GM20431 (cell line): ENCODE results near the gene CATSPER1.
"Not testable (repeated sequence)": the region's sequence is repeated elsewhere in the genome, so short reads cannot be mapped to it uniquely, and the experiment has no call there.

Experiments used
- in situ Hi-C: fragments of 300-500 bp; cut with MseI, MboI; formaldehyde crosslinking; loops from one replicate; pipeline ENCODE4 v1.15.0; 2020; ENCODE audit warnings: low sequenced_read_pairs; ENCODE audit not compliant: unreplicated experiment

CATSPER1 gene

GRCh38 chr11:66022401-66023185, 3.7 kb downstream of the CATSPER1 start:
- in situ Hi-C loops, result no loop called here

GRCh38 chr11:66020618-66021357, 5.5 kb downstream of the CATSPER1 start:
- in situ Hi-C loops, result no loop called here

- in situ Hi-C loops, result no loop called here
Observed at GRCh38 chr11:66020212-66020611, 6.1 kb downstream of the CATSPER1 start.

DNA sequence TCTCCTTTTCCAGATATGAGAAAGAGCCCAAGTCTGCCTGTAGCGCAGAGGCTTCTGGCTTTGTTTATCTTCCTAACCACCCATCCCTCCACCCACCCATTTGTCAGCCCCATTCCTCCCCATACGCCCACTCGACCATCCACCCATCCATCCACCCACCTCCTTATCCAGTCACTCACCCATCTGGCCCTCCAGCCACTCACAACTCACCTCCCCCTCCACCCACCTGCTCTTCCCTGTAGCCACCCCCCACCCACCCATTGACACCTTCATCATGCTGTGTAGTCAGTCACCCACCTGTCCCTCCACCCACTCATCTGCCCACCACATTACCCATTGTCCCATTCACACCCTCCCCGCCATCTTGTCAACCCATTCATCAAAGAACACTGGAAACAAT, 9.0 kb downstream of the CATSPER1 start:
- in situ Hi-C loops, result no loop called here

- in situ Hi-C loops, result no loop called here
Observed at GRCh38 chr11:66016793-66017177, 9.5 kb downstream of the CATSPER1 start.

DNA sequence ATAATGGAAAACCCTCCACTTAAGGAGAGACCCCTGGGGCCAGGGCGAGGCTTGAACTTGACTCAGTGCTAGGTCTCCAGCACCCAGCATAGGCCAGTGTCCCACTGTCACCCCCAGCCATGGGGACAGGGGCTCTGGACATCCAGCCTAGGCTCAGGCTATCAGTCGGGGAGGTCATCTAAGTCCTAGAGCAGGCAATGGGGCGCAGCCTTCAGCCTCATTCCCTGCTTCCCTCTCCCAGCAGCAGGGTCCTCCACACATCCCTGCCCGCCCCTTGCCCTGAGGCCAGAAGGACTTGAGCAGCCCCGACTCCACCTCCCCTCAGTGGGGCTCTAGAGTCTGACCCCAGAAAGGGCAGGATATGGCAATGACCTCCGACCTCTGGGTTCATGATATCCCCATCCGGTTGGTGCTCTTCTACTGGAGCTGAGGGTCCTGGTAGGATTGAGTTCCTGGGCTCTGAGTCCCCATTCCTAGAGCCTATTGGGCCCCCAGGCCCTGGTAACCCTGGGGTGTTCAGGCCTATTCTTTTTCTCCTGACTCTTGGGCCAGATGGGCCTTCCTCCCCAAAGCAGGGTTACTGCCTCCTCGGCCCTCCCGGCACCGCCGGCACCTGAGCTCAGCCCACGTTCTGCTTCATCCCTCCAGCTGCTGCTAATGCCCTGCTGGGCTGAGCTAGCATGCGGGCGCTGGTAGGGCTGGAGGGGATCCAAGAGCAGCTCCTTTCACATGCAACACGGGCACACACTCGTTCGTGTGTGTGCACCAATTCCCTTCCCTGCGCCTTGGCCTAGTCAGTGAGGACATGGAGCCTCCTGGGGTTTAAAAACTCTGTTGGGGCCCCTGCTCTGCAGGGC, 10.1 kb downstream of the CATSPER1 start:
- in situ Hi-C loops, result no loop called here

- in situ Hi-C loops, result no loop called here
Observed at GRCh38 chr11:66015454-66015881, 10.8 kb downstream of the CATSPER1 start.

DNA sequence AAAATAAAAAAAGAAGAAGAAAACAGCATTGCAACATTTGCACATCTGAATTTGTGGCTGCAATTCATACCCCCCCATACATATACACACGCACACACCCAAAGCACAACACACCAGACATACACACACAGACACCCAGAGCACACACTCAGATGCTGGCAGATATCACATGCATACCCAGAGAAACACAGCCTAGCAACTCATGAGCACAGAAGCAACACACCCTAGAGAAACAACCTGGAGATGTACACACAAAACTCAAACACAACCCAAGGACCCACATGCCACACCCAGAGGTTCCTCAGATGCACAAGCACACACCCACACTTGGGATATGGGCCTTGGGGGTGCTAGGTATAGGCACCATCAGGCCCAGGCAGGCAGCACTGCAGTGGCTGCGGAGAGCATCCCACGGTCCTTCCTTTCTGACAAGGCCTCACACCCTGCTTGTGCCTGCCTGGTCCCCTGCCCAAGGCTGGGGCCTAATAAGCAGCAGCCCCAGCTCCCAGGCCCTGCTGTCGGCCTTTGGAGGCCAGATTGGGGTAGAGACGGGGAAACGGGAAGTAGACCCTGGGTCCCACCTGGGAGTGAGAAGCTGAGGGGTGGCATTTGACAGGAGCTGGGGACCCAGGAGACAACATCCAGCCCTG, 11.3 kb downstream of the CATSPER1 start:
- in situ Hi-C loops, result no loop called here

- in situ Hi-C loops, result no loop called here
Observed at GRCh38 chr11:66013762-66014100, 12.5 kb downstream of the CATSPER1 start.

DNA sequence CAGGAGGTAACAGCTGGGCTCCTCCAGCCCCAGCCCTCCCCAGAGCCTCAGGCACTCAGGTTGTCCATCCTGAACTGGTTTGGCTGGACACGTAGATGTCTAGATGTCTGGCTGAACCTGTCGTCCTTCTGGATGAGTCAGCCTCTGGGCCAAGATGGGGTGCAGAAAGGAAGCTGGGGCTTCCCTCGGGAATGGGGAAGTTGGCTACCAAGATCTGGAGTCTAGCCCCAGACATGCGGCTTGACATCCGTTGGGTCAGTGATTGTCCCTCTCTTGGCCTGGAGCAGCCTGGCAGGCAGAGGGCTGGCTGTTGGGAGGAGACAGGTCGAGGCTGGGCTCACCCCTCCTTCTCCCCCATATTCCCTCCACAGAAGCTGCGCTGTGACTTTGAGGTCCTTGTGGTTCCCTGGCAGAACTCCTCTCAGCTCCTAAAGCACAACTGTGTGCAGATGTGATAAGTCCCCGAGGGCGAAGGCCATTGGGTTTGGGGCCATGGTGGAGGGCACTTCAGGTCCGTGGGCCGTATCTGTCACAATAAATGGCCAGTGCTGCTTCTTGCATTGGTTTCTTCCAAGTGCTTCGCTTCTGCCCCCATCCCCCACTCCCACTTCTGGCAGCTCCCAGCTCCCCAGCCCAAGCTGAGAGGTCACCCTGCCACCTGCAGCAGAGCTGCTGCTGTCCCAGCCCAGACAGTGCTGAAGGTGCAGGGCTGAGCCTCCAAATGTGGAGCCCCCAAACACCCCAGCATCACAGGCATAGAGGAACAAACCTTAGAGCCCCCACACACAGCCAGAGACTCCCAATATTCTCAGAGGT, 13.1 kb downstream of the CATSPER1 start:
- in situ Hi-C loops, result no loop called here

DNA sequence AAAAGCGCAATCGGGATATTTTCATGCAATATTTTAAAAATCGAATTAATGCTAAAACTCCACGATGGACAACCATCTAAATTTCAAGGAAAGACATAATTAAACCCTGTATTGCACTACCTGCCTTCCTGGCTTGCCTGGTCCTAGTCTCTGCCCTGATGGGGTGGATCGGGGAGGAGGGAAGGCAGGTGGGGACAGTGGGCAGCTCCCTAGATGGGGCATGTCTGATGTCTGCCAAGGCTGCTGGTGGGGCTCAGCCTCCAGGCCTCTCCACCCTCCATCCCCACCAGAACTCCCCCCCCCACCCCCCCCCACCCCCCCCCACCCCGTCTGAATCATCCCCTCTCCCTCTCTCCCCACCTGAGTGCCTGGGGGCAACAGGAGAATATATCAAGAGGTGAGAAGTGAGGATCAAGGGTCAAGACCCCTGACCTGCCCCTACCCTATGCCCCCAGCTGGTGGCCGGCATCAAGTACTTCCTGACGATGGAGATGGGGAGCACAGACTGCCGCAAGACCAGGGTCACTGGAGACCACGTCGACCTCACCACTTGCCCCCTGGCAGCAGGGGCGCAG, 13.8 kb downstream of the CATSPER1 start:
- in situ Hi-C loops, result no loop called here

GRCh38 chr11:66011785-66012303, 14.4 kb downstream of the CATSPER1 start, which contains the start of gene CST6:
TSS of gene CST6 (plus strand) at chr11:66012008. CDS start at chr11:66012045, 37 bp downstream.
- in situ Hi-C loops, result no loop called here

- in situ Hi-C loops, result no loop called here
Observed at GRCh38 chr11:66011239-66011784, 15.0 kb downstream of the CATSPER1 start.

DNA sequence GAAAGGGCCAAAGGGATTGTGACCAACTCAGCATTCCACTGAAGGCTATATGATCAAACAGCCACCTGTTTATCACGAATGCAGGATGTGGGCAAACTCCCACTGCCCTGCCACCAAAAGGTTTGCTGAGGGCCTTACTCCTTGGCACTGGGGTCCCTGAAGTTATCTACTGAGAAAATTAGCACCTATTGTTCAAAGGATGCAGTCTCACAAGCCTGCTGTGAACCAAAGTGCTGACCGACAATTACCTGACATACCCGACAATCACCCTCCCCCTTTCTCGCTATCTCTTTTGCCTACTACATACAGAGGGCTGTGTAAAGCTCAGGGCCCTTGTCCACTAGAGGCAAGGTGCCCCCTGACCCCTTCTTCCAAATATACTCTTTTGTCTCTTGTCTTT, 16.2 kb downstream of the CATSPER1 start:
- in situ Hi-C loops, result not testable (repeated sequence)

- in situ Hi-C loops, result no loop called here
Observed at GRCh38 chr11:66008468-66009101, 17.7 kb downstream of the CATSPER1 start.

GRCh38 chr11:66008095-66008467, 18.2 kb downstream of the CATSPER1 start:
- in situ Hi-C loops, result no loop called here

DNA sequence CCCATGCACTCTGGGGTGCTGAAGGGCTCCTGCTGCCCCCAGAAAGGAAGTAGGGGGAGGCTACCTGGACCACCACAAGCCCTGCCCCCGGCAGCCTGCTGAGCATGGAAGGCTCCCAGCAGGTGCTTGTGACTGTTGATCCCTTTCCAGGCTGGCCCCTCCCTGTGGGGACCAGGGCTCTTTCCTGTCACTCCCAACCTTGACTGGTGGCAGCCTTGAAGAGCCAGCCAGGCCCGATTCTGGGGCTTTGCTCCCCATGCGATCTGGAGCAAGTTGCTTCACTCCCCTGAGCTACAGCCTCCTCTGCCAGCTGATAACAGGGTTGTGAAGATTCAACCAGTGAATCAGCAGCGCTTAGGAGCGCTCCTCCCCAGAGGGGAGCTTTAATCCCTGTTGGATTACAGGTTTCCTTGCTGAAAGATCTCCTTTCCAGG, 19.1 kb downstream of the CATSPER1 start:
- in situ Hi-C loops, result no loop called here

GRCh38 chr11:66006891-66007176, 19.4 kb downstream of the CATSPER1 start:
- in situ Hi-C loops, result no loop called here
